Right lobe of liver (tissue), 6 donors: ENCODE measurements around the gene WNT5B. TPM values are rescaled to one million over a fixed set of nuclear protein-coding genes. Genes with fewer than 3 reads are reported as not detected.

ENCODE experiments used
- ATAC-seq, 4 donors: fragments of 200-7000 bp; cut with Tn5 transposase; one replicate each; pipeline ENCODE4 v1.9.1; 2020; ENCODE audit warnings: mild to moderate bottlenecking in 4 of 4, moderate library complexity in 4 of 4
- DNase-seq, 3 donors: peaks; one replicate each; pipeline ENCODE4 v3.0.0-alpha.2; 2020
- H3K27ac ChIP-seq, 3 donors: fragments of 200-600 bp; one replicate each; pipeline ENCODE4 v1.8.0; 2022
- H3K27me3 ChIP-seq, 2 donors: fragments of 200-600 bp; one replicate each; pipeline ENCODE4 v1.8.0; 2022
- H3K36me3 ChIP-seq, 4 donors: fragments of 200-600 bp; sonication (generic) in 1 of 4; one replicate each; pipeline versions ENCODE4 v1.5.1 to v1.8.0; 2017 to 2022; ENCODE audit warnings: control low read depth in 1 of 4
- H3K4me1 ChIP-seq, 4 donors: fragments of 200-600 bp; sonication (generic) in 1 of 4; one replicate each; pipeline versions ENCODE4 v1.5.1 to v1.8.0; 2017 to 2022; ENCODE audit warnings: control low read depth in 1 of 4
- H3K4me3 ChIP-seq, 3 donors: fragments of 200-600 bp; one replicate each; pipeline ENCODE4 v1.8.0; 2022
- H3K9me3 ChIP-seq, 4 donors: fragments of 200-600 bp; sonication (generic) in 1 of 4; one replicate each; pipeline versions ENCODE4 v1.5.1 to v1.8.0; 2017 to 2022; ENCODE audit warnings: control low read depth in 1 of 4
- POLR2A ChIP-seq: fragments of 450-650 bp; IDR thresholded peaks from one replicate; pipeline ENCODE4 v1.6.1; 2017; ENCODE audit warnings: antibody characterized with exemption, mild to moderate bottlenecking
- WGBS: methylation state at CpG from one replicate; pipeline ENCODE4 v1.1.6; 2018; ENCODE audit warnings: low coverage, low lambda C conversion rate; ENCODE audit not compliant: insufficient coverage; ENCODE audit errors: missing lambda C conversion rate; 5-methylcytosine and 5-hydroxymethylcytosine counted together
- intact Hi-C, 2 donors: fragments of 100-400 bp; cut with DNase I; formaldehyde crosslinking; loops; one replicate each; pipeline versions ENCODE4 v1.11.2 to v1.14.1; 2022
- total RNA-seq, 6 experiments: library from RNA; depleted of rRNA in 2 of 6; stranded (reverse); fragments of >200 nt in 2 of 6; fragmentation: NEBNext Ultra II Directional in 3 of 6; extraction: Animal tissue kit (Norgen Biotek cat#: 25700) in 3 of 6; gene quantifications; one replicate each; pipeline versions ENCODE4 v1.1.0 to v1.2.4, GENCODE V29; 2016 to 2023
- TF ChIP-seq, protein P1 (sequence below), 4 donors: fragments of 200-600 bp in 3 of 4; fragments of 450-650 bp in 1 of 4; IDR thresholded peaks; one replicate each; pipeline versions ENCODE4 v1.5.1 to v1.8.0; 2016 to 2022; ENCODE audit warnings: antibody characterized with exemption in 4 of 4, mild to moderate bottlenecking in 2 of 4
- donor health status: DM: no; HTN: yes; CAD: no.
- donor health status: DM: no; HTN: no; CAD: no.
- donor health status: DM: no; HTN: no; CAD: no.
- donor health status: DM: no; HTN: yes; CAD: no.
- donor health status: DM: no; HTN: yes; CAD: no.

WNT5B gene
- total RNA-seq, 6 experiments from 2014 or later: 0.43 to 8.1 (median 1.5) TPM

DNA sequence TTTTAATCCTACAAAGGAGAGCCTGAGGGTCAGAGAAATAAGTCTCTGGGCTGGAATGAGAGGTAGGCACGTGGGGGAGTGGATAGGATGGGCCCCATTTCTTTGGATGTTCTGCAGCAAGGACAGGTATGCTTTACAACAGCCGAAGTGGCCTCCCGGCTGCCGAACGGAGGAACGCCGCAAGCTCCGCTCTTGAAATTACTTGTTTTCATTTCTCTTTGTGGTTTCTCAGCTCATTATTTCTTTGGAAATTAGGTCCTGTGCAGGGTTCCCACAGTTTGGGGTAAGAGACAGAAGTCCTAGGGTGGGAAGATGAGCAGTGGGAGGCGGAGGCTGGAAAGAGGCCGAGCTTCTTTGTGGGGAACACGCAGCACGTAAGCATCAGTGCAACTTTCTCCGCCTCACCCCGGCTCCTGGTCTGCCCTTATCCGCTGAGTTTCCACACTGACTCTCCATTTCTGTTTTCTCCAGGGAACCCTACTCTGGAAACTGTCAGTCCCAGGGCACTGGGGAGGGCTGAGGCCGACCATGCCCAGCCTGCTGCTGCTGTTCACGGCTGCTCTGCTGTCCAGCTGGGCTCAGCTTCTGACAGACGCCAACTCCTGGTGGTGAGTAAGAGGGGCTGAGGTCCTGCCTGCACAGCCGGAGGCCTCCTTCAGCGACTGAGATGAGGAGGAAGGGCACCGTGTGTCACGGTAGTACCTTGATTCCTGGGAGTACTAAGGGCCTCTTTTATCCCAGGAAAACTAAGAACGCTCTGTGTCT, 2.0 kb downstream of the WNT5B start:
- H3K27ac ChIP-seq: no peak overlapping the region
- peaks cover 0 to 51% (median 13%) of the 10 kb centered on the region in 4 donors for H3K4me1 ChIP-seq
- no peaks in the 10 kb centered on the region for H3K36me3 ChIP-seq
- no peaks in the 10 kb centered on the region for H3K9me3 ChIP-seq
- H3K4me3 ChIP-seq: no peak overlapping the region
- H3K27me3 ChIP-seq: no peaks in the 10 kb centered on the region
- TF ChIP-seq, protein P1, sequence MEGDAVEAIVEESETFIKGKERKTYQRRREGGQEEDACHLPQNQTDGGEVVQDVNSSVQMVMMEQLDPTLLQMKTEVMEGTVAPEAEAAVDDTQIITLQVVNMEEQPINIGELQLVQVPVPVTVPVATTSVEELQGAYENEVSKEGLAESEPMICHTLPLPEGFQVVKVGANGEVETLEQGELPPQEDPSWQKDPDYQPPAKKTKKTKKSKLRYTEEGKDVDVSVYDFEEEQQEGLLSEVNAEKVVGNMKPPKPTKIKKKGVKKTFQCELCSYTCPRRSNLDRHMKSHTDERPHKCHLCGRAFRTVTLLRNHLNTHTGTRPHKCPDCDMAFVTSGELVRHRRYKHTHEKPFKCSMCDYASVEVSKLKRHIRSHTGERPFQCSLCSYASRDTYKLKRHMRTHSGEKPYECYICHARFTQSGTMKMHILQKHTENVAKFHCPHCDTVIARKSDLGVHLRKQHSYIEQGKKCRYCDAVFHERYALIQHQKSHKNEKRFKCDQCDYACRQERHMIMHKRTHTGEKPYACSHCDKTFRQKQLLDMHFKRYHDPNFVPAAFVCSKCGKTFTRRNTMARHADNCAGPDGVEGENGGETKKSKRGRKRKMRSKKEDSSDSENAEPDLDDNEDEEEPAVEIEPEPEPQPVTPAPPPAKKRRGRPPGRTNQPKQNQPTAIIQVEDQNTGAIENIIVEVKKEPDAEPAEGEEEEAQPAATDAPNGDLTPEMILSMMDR (IDR thresholded peaks at IDR 0.05): no peak
- TF ChIP-seq POLR2A: no peak
- 63% methylated on average over 15 of the region's 23 CpGs for WGBS
- no peak for ATAC-seq
- intact Hi-C loops: no loop called here
- DNase-seq: no peak

DNA sequence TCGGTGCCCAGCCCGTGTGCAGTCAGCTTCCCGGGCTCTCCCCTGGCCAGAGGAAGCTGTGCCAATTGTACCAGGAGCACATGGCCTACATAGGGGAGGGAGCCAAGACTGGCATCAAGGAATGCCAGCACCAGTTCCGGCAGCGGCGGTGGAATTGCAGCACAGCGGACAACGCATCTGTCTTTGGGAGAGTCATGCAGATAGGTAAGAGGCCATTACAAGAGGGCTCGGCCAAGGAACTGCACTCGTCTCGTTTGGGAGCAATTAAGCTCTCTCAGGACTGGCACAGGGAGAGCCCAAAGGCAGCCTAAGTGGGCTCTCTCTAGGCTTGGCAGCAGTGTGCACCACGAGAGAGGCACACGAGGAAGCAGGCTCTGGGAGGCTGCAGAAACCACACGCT, 3.7 kb downstream of the WNT5B start:
- Histone ChIP-seq H3K27ac (peak overlapping the region in 1 of 3 donors; percentile 80), H3K9me3 (no peaks in the 10 kb centered on the region), H3K27me3 (no peaks in the 10 kb centered on the region), H3K36me3 (no peaks in the 10 kb centered on the region), H3K4me1 (peaks cover 0 to 51% (median 13%) of the 10 kb centered on the region in 4 donors), H3K4me3 (peak overlapping the region in 1 of 3 donors; percentile 17)
- DNase-seq (peak; percentile 59 to 92 (median 89)), ATAC-seq (peak; percentile 40 to 72 (median 63))
- 50% methylated on average over 4 of the region's 14 CpGs for WGBS
- TF ChIP-seq, protein P1 (IDR thresholded peaks at IDR 0.05): no peak
- no peak for TF ChIP-seq POLR2A
- intact Hi-C loops: no loop called here

DNA sequence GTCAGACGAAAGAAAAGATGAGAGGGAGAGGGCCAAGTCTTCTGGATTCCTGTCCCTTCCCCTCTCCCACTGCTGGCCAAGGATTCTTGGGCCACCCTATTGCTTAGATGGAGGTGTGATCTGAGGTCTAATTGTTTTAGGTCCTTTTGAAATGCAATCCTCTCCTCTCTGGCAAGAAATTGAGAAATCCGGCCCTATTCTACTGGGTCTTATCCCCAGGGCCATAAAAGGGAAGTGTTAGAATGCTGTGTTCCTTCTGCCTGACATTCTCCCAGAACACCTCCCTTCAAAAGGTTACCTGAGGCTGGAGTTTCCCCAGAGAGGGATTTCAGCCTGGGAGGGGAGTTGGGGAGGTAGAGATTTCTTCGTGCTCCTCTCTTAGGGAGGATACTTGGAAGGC, 4.4 kb downstream of the WNT5B start:
- ATAC-seq (no peak), DNase-seq (no peak)
- intact Hi-C loops: no loop called here
- 48% methylated on average over 3 of the region's 3 CpGs for WGBS
- H3K27ac ChIP-seq: peak overlapping the region in 1 of 3 donors; percentile 80
- no peaks in the 10 kb centered on the region for H3K9me3 ChIP-seq
- peaks cover 0 to 51% (median 13%) of the 10 kb centered on the region in 4 donors for H3K4me1 ChIP-seq
- no peaks in the 10 kb centered on the region for H3K27me3 ChIP-seq
- H3K4me3 ChIP-seq: no peak overlapping the region
- no peak for TF ChIP-seq POLR2A
- H3K36me3 ChIP-seq: no peaks in the 10 kb centered on the region

DNA sequence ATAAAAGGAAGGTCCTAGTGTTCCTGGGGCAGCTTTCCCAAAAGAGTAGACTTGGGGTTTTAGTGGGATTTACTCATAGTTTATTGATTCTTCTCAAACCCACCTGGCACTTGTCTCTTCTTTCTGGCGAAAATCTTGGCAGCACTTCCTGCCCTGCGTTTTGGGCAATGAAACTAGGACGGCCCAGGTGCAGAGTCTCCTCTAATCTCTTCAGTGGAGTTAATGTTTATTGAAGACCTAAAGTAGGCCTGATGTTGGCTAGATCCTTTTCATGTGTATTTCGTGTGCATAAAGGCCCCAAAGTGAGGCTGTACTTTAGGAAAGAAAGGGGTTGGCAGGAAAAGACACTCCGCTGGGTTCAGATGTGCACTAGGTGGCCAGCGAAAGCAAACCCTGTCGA, 5.1 kb downstream of the WNT5B start:
- Histone ChIP-seq H3K9me3 (no peaks in the 10 kb centered on the region), H3K4me1 (peaks cover 0 to 48% (median 13%) of the 10 kb centered on the region in 4 donors), H3K4me3 (peak overlapping the region in 1 of 3 donors; percentile 16), H3K36me3 (no peaks in the 10 kb centered on the region), H3K27ac (peak overlapping the region in 2 of 3 donors; percentile 13 to 80), H3K27me3 (no peaks in the 10 kb centered on the region)
- intact Hi-C loops: no loop called here
- WGBS: 18% methylated on average over 7 of the region's 7 CpGs
- DNase-seq (peak in 1 of 3 donors; percentile 82), ATAC-seq (peak; percentile 40 to 70 (median 58))
- TF ChIP-seq POLR2A: no peak
- TF ChIP-seq, protein P1 (IDR thresholded peaks at IDR 0.05): no peak

DNA sequence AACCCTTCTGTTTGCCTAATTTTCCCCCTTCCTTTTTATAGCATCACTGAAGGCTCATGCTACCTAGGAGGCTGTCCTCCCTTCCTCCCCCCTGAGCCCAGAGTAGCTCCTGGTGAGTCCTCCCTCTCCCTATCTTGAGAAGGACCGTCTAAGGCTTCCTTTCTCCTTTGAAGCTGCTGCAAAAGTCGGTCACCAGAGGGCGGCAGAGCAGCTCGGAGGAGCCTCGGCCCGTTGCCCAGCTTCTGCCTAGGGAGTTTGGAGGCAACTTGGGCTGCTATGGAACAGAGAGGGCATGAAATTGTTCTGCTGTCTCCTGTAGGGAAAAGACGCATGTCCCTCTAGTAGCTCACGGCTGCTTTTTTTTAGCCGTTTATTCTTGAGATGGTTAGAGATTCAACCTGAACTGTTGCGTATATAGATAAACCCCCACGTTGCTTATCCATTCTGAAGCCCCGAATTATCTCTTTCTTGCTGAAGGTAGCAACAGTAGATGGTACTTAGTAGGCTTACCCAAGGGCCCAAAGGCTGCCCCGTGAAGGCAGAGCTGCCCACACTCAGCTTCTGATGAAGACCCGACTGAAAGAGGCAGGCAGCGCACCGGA, 5.7 kb downstream of the WNT5B start:
- H3K9me3 ChIP-seq: no peaks in the 10 kb centered on the region
- TF ChIP-seq, protein P1 (IDR thresholded peaks at IDR 0.05): peak; percentile 52 to 84 (median 80)
- no peak for TF ChIP-seq POLR2A
- peak overlapping the region in 2 of 3 donors; percentile 13 to 80 for H3K27ac ChIP-seq
- intact Hi-C loops: no loop called here
- WGBS: 44% methylated on average over 9 of the region's 16 CpGs
- H3K4me1 ChIP-seq: peaks cover 0 to 45% (median 13%) of the 10 kb centered on the region in 4 donors
- no peaks in the 10 kb centered on the region for H3K27me3 ChIP-seq
- DNase-seq (peak; percentile 84 to 87 (median 87)), ATAC-seq (peak; percentile 60 to 71 (median 62))
- no peaks in the 10 kb centered on the region for H3K36me3 ChIP-seq
- H3K4me3 ChIP-seq: peak overlapping the region in 1 of 3 donors; percentile 16
